Raji (cell line): ENCODE data around the gene WDR1.

Experiments used
- POLR2A ChIP-seq: IDR thresholded peaks from 2 replicates; pipeline ENCODE4 v1.6.1; 2011; ENCODE audit warnings: low read depth, low read length, control low read depth; ENCODE audit not compliant: insufficient read depth

Gene WDR1

GRCh38 chr4:10040049-10040892 is 76.3 kb downstream of the WDR1 start:
- TF ChIP-seq POLR2A, result no peak

DNA sequence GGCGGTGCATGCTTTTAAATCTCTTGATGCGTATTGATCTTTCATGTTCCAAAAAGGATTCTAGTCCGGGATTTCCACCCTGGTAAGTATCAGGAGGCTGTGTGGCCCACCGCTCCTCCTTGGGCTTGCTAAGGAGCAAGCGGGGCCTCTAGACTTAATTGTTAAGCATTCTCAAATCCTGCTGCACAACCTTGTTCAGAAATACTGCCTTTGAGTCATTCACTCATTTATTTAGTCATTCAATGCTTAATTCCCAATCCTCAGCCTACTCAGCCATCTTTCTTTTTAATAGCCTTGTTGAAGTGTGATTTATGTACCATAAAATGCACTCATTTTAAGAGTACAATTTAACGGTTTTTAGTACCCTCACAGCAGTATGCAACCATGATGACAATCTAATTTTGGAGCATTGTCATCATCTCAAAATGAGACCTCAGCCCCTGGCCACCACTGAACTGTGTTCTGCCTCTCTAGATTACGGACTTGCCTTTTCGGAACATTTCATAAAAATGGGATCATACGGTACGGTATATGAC is 79.7 kb downstream of the WDR1 start:
- TF ChIP-seq POLR2A, result no peak

DNA sequence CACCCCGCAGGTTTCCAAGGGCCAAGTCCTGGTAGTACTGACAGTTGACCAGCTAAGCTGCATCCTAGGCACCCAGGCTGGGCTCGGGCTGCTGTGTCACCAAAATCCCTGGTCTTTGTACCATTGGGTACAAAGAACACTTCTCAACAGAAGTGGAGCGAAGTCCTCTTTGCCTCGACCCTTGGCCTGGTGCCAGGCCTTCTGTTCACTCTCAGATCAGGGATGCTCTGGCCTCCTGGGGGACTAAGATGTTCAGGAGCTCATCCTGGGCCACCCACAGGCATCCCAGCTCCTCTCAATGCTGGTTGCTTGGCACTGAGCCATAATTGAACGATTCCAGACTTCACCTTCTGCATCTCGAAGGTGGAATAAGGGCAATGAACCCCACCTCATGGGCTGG is 81.5 kb downstream of the WDR1 start:
- no peak for TF ChIP-seq POLR2A

DNA sequence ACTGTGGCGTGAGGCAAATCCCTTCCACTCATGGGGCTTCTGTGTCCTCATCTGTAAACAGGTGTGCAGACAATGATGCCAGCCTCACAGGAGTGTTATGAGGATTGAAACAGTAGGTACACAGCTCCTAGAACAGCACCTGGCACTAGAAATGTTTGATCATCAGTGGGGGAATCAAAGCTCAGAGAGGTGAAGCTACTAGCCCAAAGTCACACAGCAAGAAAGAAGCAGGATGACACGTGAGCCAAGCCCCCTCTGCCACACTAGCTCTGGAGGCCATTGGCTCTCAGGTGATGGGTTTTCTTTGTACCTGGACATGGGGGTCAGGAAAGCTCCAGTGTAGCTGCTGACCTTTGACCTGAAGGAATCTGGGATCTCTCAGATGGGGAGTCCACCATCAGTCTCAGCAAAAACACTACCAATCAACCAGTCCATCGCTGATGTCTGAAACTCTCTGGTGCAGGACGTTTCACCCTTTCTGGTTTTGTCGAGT is 81.9 kb downstream of the WDR1 start:
- no peak for TF ChIP-seq POLR2A

GRCh38 chr4:10034136-10034535 is 82.5 kb downstream of the WDR1 start:
- no peak for TF ChIP-seq POLR2A

DNA sequence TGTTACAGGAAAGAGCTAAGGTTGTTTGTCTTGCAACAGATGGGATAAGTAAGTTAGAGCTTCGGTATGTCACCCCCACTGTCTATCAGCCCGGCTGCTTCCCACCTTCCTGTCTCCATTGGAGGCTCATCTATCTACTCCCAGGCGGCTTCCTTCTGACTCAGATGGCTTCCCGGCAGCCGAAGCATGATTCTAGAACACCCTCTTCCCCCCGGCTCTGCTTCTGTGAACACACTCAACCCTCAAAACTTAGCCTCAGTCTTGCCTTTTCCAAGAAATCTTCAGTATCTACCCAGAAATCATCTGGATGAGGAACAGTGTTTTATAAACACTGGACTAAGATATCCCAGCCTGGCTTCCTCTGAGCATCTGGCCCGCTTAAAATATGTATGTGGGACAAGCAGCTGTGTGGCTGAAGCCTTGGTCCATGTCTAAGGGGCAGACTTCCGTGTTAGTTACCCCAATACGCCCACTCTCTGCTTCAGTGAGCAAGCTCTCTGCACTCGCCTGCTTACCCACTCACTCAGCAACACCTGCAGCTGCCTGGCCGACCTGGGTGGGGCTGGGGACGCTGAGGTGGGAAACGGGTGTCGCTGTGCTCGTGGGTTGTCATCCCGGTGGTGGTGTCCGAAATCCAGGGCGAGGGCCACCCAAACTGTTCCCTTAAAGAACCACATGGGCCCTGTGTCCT is 83.3 kb downstream of the WDR1 start:
- TF ChIP-seq POLR2A, result no peak

DNA sequence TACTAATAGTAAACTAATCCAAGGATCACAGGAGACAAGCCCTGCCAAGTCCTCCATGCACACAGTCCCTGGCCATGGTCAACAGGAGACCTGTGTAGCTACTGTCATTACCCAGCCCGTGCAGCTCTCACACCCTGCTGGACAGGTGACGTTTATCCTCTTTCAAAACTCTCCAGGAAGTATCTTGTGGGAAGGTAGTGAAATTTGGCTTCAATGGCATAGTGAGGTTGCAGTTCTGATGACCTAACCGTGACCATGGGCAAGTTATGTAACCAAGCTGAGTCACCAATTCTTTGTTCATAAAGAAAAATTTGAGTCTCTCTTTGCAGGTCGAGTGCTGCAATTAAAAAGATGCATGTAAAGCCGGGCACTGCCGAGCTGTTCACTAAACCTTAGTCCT is 84.0 kb downstream of the WDR1 start:
- no peak for TF ChIP-seq POLR2A

DNA sequence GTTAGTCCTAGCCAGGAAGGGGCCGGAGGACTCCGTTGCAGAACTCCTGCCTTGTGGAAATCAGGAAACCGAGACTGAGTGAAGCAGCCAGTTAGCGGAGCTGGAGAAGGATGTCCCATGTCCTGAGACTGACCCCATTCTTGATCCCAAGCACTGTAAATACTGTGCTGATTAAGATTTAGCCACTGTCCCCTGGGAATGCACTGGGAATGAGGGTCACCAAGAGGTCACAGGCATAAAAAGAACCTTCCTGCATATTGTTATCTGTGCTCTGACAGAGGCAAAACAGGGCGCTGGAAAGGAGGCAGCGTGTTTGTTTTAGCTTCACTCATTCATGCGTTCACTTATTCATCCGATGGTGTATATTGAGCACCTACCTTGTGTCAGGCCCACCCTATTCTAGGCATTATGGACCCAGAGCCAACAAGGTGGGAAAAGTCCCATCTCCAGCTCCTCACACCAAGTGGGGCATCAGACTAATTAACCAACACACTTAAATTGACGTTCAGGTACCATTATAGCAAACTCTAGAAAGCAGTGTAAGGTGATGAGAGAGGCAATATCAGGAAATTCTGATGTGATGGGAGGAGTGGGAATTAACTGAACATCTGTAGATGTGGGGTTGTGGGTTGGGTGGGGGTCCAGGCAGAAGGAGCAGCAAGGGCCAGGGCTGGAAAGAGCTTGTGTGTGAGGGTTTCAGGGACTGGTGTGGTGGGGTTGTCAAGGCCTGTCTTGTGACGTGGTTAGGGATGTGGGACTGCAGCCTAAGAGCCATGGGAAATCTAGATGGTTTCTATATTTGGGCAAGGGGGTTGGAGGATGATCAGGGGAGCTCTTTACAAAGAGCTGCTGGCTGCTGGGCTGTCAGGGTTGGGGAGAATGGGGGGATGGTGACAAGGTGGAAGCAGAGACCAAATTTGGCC is 84.7 kb downstream of the WDR1 start:
- no peak for TF ChIP-seq POLR2A

DNA sequence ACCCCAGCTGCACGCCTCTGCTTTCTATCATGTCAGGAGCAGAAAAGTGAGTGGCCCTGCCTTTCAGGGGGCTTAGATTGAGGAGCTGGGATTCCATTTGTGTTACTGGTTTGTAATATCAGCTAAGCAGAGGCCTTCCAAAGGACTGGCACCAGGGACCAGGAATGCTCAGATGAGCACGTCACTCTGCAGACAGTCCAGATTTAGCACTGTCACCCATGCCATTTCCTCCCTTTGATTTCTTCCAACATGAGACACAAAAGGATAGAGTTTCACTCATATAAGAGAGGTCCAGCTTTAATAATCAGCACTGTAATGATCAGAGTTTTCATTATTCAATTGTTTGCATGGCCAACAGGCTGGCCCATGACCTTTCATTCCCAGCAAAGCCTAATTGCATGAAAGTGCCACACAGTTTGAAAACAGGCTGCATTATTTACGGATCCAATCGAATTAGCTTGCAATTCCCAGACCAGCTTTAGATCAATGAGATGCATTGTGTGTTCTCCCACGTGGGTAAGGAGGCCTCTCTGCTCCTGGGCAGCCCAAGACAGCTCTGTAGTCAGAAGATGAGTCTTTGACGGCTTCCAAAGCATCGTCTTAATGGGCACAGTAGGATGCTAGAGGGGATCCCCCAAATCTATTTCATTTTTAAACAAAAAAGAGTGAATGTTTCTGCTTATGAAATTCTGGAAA is 85.5 kb downstream of the WDR1 start:
- TF ChIP-seq POLR2A, result no peak

DNA sequence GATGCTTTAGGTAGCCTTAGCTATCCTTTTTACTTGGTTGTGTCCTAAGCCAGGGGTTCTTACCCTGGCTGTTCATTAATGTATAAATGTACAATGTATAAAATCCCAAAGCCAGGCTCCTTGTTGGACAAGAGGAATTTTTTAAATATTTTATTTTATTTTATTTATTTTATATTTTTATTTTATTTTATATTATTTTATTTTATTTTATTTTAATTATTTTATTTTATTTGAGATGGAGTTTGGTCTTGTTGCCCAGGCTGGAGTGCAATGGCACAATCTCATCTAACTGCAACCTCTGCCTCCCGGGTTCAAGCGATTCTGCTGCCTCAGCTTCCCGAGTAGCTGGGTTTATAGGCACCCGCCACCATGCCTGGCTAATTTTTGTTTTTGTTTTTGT is 87.2 kb downstream of the WDR1 start:
- no peak for TF ChIP-seq POLR2A

- TF ChIP-seq POLR2A, result no peak
These were observed 87.7 kb downstream of the WDR1 start for GRCh38 chr4:10028910-10029309.

DNA sequence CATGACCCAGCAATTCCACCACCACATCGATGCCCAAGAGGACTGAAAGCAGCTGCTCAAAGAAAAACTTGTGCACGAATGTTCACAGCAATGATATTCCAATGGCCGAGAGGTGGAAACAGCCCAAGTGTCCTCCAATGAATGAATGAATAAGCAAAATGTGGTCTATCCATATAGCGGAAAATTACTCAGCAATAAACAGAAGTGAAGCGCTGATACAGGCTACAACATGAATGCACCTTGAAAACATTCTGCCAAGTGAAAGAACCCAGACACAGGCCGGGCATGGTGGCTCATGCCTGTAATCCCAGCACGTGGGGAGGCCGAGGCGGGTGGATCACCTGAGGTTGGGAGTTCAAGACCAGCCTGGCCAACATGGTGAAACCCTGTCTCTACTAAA is 90.1 kb downstream of the WDR1 start:
- TF ChIP-seq POLR2A, result no peak

GRCh38 chr4:10025230-10025806 is 91.3 kb downstream of the WDR1 start:
- no peak for TF ChIP-seq POLR2A
